NB4 (cell line): ENCODE measurements around the gene ZNF579.

Experiments
- DNase-seq: peaks from one replicate; pipeline ENCODE4 v3.0.0; 2010; ENCODE audit warnings: low read depth
- H3K4me3 ChIP-seq: one replicate; pipeline ENCODE4 v1.5.1; 2011; ENCODE audit warnings: mild to moderate bottlenecking, low read depth, low read length, moderate library complexity
- MYC ChIP-seq: IDR thresholded peaks from 2 replicates; pipeline ENCODE4 v1.6.1; 2011; ENCODE audit warnings: low read depth, low read length
- POLR2A ChIP-seq: IDR thresholded peaks from 2 replicates; pipeline ENCODE4 v1.6.1; 2011; ENCODE audit warnings: mild to moderate bottlenecking; ENCODE audit not compliant: insufficient read length; ENCODE audit errors: extremely low read depth
- TF ChIP-seq, protein P1 (sequence below): IDR thresholded peaks from 2 replicates; pipeline ENCODE4 v1.6.1; 2011; ENCODE audit warnings: low read depth, low read length
- TF ChIP-seq, protein P2 (sequence below): IDR thresholded peaks from one replicate; pipeline ENCODE4 v1.5.1; 2012; ENCODE audit warnings: low read depth, low read length

ZNF579 gene

DNA sequence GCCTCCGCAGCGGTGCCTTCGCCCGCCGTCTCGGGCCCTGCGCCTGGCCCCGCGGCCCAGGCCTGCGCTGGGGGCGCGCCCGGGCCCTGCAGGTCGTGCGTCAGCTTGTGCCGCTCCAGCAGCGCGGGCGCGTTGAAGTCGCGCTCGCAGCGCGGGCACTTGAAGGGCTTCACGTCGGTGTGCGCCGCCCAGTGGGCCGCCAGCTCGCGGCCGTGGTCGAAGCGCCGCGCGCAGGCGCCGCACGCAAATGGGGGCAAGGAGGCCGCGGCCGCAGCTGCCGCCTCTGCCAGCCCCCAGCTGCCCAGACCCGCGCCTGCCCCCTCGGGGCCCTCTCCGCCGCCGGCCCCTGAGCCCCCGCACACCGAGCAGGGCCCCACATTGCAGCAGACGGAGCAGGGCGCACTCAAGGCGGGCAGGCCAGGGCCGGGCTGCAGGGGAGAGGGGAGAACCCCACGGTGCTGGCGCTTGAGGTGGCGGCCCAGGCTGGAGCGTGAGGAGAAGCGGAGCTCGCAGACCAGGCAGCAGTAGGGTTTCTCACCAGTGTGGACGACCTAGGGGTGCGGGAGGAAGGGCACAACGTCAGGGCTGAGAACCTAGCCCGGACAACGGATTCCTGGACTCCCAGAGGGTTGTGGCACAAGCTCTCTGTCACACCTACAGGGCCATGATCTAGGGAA, 12.6 kb upstream of the ZNF579 start:
- TF ChIP-seq POLR2A = no peak
- no peak for TF ChIP-seq MYC
- TF ChIP-seq, protein P1, sequence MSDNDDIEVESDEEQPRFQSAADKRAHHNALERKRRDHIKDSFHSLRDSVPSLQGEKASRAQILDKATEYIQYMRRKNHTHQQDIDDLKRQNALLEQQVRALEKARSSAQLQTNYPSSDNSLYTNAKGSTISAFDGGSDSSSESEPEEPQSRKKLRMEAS = no peak
- TF ChIP-seq, protein P2, sequence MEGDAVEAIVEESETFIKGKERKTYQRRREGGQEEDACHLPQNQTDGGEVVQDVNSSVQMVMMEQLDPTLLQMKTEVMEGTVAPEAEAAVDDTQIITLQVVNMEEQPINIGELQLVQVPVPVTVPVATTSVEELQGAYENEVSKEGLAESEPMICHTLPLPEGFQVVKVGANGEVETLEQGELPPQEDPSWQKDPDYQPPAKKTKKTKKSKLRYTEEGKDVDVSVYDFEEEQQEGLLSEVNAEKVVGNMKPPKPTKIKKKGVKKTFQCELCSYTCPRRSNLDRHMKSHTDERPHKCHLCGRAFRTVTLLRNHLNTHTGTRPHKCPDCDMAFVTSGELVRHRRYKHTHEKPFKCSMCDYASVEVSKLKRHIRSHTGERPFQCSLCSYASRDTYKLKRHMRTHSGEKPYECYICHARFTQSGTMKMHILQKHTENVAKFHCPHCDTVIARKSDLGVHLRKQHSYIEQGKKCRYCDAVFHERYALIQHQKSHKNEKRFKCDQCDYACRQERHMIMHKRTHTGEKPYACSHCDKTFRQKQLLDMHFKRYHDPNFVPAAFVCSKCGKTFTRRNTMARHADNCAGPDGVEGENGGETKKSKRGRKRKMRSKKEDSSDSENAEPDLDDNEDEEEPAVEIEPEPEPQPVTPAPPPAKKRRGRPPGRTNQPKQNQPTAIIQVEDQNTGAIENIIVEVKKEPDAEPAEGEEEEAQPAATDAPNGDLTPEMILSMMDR = no peak
- H3K4me3 ChIP-seq = no peak overlapping the region
- DNase-seq = no peak

DNA sequence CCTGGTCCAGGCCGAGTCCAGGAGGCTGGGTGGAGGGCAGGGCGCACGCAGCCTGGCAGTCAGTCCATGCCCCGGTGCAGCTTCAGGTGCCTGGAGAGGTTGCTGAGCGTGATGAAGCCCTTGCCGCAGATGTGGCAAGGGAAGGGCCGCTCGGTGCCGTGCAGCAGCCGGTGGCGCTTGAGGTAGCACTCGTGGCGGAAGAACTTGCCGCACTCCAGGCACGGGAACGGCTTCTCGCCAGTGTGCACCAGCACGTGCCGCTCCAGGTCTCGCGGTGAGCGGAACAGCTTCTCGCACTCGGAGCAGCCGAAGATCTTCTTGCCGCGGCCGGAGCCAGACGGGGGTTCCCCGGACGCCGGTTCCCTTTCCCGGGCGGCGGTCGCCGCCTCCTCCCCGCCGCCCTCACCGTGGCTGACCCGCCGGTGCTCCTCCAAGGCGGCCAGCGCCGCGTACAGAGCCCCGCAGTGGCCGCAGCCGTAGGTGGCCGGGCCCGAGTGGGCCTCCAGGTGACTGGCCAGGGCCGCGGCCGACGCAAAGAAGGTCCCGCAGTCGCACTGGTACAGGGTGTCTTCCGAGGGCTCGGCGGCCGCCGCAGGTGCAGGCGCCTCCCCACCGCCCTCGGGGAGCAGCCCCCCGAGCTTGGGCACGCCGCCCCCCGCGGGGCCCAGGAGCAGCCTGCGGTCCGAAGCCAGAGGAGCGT, 11.9 kb upstream of the ZNF579 start:
- H3K4me3 ChIP-seq = no peak overlapping the region
- DNase-seq = no peak
- TF ChIP-seq, protein P1 = no peak
- TF ChIP-seq POLR2A (no peak), MYC (no peak)
- TF ChIP-seq, protein P2 = no peak

DNA sequence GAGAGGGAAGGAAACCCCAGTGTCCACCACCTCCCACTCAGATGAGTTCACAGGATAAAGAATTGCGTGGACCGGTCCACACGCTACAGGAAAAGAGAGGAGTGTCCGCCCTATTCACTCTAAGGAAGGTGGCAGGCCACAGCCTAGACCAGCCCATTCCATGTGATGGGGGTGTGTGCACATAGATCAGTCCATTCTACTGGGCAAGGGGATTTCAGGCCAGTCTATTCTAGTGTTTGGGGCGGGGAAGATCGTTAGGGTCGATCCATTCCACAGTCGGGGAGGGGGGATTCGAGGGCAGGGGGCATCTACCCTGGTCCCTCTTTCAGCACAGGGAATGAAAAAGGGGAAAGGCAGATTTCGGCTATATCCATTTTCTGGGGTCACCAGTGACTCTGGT, 10.9 kb upstream of the ZNF579 start:
- DNase-seq = peak; percentile 20
- no peak overlapping the region for H3K4me3 ChIP-seq
- no peak for TF ChIP-seq MYC
- no peak for TF ChIP-seq POLR2A
- TF ChIP-seq, protein P1 = no peak
- TF ChIP-seq, protein P2 = no peak

DNA sequence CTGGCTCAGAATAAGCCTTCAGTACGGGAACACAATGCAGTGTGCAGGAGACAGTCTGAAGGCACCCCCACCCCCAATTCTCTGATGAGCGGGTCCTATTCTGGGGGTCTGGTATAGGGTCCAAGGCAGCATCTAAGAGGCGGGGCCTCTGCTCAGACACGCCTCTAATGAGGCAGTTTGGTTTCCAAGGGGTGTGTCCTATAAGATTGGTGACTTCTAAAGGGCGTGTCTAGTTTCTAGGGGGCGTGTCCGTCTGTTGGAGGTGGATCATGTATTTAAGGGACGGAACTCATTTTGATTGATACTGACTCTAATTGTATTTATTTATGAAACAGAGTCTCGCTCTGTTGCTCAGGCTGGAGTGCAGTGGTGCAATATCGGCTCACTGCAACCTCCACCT, 10.0 kb upstream of the ZNF579 start:
- TF ChIP-seq, protein P2 = no peak
- TF ChIP-seq POLR2A (no peak), MYC (no peak)
- TF ChIP-seq, protein P1 = no peak
- no peak overlapping the region for H3K4me3 ChIP-seq
- peak; percentile 25 for DNase-seq

DNA sequence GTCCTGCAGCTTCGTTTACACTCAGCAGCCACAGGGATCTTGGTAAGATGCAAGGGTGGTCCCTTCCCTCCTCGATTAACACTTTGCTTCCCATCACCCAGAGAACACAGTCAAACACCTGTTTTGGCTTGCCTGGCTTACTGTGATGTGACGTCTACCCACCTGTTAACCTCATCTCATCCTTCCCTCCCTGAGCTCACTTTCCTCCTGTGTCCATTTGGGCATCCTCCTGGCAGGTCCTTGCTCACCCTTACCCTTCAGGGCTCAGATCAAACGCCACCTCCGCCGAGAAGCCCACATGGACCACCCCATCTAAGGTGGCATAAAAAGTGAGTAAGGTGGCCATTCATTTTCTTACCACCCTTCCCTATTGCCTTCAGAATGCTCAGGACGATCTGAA, 9.5 kb upstream of the ZNF579 start:
- TF ChIP-seq POLR2A (no peak), MYC (no peak)
- TF ChIP-seq, protein P1 = no peak
- TF ChIP-seq, protein P2 = no peak
- DNase-seq = no peak
- H3K4me3 ChIP-seq = no peak overlapping the region
